GM19468 (cell line): ENCODE results near the gene CD1B.
"Not testable (repeated sequence)": the region's sequence is repeated elsewhere in the genome, so short reads cannot be mapped to it uniquely, and the experiment has no call there.

Experiments used
- ATAC-seq: cut with Tn5 transposase; IDR thresholded peaks from one replicate; pipeline ENCODE4 v1.9.1; 2021; ENCODE audit warnings: mild to moderate bottlenecking, moderate library complexity, moderate number of reproducible peaks; ENCODE audit not compliant: unreplicated experiment; ENCODE audit errors: extremely low read depth

Gene CD1B

GRCh38 chr1:158329733-158330132, 1.6 kb downstream of the CD1B start:
- no peak for ATAC-seq

GRCh38 chr1:158329300-158329699, 2.0 kb downstream of the CD1B start:
- no peak for ATAC-seq

- no peak for ATAC-seq
Measured at GRCh38 chr1:158328426-158328825, 2.9 kb downstream of the CD1B start.

- no peak for ATAC-seq
Measured at GRCh38 chr1:158327481-158327880, 3.9 kb downstream of the CD1B start.

- no peak for ATAC-seq
Measured at GRCh38 chr1:158324395-158324794, 6.9 kb downstream of the CD1B start.

GRCh38 chr1:158323866-158324265, 7.5 kb downstream of the CD1B start:
- no peak for ATAC-seq

- no peak for ATAC-seq
Measured at GRCh38 chr1:158311066-158311465, 20.3 kb downstream of the CD1B start.

GRCh38 chr1:158310623-158311022, 20.7 kb downstream of the CD1B start:
- ATAC-seq: no peak

GRCh38 chr1:158295791-158296190, 35.5 kb downstream of the CD1B start:
- ATAC-seq: no peak

GRCh38 chr1:158290321-158290844, 40.9 kb downstream of the CD1B start:
- ATAC-seq: no peak

GRCh38 chr1:158289811-158290210, 41.5 kb downstream of the CD1B start, which contains the start of gene CD1C:
Gene CD1C, plus strand, starts transcription at chr1:158289923. Its CDS starts 142 bp downstream, at chr1:158290065.
- ATAC-seq: no peak

GRCh38 chr1:158286941-158287346, 44.4 kb downstream of the CD1B start:
- no peak for ATAC-seq

GRCh38 chr1:158286487-158286886, 44.8 kb downstream of the CD1B start:
- no peak for ATAC-seq

GRCh38 chr1:158285756-158286241, 45.5 kb downstream of the CD1B start:
- peak; percentile 43 for ATAC-seq

GRCh38 chr1:158283965-158284364, 47.4 kb downstream of the CD1B start:
- peak; percentile 45 for ATAC-seq

- not testable (repeated sequence) for ATAC-seq
Measured at GRCh38 chr1:158282421-158282820, 48.9 kb downstream of the CD1B start.
